Right forelimb (tissue), 1 donor: Measurements from ENCODE around the gene MTA1.

Source experiments
- DNase-seq: peaks from one replicate; pipeline ENCODE4 v3.0.0-alpha.2; 2018

Gene MTA1

DNA sequence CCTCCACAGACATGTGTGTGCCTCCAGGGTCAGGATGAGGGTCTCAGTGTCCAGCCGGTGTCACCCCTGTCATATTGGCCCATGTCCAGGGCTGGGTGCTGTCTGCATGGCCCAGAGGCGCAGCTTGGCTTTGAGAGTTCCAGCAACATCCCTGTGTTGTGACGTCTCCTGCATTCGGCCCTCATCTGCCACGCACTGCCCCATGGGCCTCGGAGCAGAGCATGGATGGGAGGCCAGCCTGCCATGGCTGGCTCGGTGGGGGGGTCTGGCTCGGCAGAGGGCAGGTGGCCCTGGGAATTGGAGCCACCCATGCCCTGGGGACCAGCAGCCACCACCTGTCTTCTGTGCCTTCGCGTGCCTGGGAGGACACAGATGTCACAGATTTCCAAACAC lies 32.1 kb upstream of the MTA1 start:
- no peak for DNase-seq

DNA sequence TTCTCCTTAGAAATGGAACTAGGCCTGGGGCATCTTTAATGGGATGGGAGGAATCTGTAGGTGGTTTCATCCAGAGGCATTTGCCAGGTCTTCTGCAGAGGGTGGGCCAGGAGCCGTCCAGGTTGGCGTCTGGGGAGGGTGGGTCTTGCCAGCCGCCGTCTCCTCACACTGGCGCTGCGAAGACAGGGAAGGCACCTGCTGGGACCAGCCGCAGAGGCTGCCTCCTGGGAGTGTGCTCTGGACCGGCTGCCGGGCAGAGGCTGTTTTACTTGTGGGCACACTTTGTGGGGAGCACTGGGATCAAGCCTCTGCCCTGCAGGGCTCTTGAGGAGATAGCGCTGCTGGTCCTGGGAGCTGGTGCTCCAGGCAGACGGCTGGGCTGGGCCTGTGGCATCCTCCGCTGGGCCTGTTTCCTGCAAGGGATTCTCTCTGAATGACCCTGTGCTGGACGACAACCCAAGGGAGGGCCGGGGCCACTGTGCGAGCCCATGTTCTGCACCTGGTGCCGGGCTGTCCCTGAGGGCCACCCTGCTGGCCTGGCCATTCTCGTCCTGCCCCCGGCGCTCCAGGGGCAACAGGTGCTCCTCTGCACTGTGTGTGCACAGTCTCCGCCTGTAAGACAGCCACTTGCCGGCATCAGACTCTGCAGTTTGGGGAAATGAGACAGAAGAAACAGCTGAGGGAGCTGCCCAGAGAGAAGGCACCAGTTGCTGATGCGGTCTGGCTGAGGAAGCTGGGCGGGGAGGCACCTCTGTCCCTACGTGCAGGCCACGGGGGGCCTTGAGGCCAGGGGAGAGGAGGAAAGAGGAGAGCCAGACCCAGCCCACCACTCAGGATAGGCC lies 31.3 kb upstream of the MTA1 start:
- DNase-seq = no peak

DNA sequence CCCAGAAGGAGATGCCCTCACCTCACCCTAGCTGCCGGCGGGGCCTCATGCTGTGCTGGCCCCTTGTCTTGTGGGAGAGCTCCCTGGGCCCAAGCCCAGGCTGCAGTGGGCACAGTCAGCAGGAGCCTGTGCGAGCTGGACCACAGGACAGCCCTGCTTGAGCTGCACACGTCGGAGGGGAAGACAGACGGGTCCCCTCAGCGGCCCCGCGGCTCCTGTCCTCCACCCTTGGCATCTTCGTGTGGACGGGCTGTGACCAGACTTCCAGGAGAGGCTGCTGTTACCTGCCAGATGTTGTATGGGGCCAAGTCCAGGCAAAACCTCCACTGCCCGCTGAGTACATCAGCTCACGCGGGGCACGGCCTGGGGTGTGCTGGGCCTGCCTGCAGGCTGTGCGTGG lies 30.7 kb upstream of the MTA1 start:
- DNase-seq = no peak

DNA sequence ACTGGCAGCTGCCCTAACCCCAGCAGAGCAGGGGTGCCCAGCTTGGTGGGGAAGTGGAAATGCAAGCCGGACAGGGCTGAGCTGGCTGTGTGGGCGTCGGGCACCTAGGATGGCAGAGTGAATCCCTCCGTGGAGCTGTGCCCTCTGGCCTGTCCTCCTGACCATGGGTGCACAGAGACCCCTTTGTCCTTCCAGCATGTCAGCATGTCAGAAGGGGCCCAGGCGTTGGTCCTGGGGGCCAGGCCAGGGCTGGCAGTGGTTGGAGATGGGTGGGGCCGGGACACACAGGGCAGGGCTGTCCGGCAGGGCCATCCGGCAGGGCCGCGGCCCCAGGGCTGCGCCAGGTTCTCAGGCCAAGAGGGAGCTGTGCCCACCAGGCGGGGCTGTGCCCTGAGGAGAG lies 30.1 kb upstream of the MTA1 start:
- no peak for DNase-seq

DNA sequence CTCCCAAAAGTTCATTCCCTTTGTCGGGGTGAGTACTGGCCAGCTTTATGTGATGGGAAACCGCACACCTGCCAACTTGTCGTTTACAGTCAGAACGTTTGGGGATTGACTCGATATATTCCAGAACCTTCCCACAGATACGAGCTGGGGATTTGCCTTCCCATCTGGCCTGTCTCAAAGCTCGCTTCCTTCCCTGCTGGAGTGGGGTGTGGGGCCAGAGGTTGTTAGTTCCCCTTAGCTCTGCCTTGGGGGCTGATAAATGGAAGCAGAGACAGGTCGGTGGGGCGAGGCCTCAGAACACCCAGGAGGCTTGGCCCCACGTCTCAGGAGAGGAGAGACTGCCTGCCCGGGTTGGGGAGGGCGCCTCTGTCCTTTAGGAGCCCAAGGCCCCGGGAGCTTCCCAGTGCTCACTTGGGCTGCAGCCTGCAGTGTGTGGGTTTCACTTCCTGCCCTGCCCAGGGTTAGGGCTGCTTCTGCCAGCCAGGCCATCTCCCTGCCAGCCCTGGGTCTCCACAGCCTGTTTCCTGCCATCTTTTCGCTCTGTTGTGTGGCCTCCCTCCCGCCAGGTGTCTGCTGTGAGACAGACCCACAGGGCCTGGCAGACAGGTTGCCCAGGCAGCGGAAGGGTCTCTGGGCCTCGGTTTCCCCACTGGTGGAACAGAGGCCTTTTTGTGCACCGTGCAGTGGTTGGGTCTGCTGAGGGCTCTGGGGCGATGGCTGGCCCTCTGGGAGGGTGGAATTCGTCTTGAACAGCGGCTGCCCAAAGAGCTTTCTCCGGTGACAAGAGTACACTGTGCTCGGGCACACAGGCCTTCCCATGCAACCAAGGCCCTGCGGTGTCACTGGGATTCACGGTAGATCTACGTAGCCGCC lies 29.4 kb upstream of the MTA1 start:
- no peak for DNase-seq

DNA sequence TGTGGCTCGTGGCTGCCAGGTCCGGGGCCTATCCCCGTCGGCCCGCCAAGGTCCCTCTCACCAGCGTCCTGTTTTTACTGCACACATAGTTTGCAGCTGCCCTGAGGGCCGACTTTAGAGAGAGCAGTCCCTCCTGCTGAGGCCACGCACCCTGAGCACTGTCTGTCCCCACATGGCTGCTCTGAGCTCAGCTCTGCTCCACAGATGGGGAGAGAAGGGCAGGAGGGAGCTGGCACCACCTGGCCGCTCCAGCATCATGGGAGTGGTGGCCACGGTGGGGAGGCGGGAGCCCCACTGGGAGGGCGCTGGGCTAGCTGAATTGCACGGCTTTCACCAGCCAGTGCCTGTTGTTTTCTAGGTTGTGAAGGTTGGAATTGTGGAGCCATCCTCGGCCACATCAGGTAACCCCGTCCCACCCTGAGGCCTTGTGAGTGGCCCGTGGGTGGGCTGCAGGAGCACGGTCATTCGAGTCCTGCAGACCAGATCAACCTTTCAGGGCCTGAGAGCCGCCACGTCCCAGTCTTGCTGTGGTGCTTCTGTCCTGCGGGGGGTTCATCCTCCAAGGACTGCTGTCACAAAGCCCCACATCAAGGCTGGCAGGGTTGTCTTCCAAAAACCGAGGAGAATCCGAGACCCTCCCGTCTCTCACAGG lies 28.7 kb upstream of the MTA1 start:
- no peak for DNase-seq

DNA sequence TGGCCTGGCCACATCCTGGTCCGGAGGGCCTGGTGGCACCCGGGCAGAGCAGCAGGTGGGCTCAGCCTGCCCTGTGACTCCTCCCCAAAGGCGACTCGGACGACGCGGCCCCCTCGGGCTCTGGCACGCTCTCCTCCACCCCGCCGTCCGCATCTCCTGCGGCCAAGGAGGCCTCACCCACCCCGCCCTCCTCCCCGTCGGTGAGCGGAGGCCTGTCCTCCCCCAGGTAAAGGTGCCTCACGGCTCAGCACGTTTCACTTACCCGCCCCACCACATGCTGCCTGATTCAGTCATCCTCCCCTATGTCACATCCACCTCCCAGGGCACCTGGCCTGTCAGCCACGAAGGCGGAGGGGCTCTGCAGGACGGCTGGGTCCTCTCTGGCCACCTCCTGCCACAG lies 28.1 kb upstream of the MTA1 start:
- DNase-seq = no peak

DNA sequence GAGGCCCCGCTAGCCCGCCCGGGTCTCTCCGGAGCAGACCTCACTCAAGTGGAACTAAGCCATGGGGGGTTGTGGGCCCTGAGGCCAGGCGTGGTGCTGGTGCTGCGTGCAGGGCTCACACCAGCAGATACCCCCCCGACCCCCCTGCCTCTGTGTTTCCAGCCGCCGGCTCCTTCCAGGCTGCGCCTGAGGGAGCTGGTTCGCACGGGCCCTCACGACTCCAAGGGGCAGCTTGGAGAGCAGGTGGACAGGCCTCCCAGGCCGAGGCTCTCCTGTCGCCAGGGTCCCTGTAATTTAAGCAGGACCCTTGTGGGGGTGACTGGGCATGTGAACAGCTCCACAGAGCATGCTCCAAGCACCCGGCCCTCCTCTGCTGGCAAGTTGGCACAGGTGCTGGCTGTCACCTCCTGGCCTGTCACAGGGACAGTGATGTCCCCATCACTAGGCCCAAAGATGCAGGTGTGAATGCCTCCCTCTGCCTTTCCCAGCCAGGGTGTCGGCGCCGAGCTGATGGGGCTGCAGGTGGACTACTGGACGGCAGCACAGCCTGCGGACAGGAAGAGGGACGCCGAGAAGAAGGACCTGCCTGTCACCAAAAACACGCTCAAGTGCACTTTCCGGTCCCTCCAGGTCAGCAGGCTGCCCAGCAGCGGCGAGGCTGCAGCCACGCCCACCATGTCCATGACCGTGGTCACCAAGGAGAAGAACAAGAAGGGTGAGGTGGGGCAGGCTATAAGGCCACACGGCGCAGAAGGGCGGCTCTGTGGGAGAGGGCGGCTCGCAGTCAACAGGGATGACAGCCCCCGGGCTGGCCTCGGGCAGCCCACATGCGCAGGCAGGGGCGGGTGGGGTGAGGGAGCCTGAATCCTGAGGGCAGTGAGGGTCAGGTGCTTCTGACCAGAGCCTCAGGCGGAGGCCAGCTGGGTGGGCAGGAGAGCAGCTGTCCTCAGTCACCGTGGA lies 27.2 kb upstream of the MTA1 start:
- no peak for DNase-seq

DNA sequence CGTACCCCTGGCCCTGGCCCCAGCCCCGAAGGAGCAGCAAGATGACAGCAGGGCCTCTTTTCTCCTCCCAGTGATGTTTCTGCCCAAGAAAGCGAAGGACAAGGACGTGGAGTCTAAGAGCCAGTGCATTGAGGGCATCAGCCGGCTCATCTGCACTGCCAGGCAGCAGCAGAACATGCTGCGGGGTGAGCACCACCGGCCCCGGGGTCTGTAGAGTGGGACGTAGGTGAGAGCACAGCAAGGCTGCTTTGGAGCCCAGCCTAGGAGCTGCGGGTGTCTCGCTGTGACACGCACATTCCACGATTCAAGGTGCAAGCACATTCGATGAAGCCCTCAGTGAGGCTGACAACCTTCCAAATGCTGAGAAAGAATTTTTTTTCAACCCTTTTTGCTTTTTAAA lies 26.5 kb upstream of the MTA1 start:
- DNase-seq = no peak

DNA sequence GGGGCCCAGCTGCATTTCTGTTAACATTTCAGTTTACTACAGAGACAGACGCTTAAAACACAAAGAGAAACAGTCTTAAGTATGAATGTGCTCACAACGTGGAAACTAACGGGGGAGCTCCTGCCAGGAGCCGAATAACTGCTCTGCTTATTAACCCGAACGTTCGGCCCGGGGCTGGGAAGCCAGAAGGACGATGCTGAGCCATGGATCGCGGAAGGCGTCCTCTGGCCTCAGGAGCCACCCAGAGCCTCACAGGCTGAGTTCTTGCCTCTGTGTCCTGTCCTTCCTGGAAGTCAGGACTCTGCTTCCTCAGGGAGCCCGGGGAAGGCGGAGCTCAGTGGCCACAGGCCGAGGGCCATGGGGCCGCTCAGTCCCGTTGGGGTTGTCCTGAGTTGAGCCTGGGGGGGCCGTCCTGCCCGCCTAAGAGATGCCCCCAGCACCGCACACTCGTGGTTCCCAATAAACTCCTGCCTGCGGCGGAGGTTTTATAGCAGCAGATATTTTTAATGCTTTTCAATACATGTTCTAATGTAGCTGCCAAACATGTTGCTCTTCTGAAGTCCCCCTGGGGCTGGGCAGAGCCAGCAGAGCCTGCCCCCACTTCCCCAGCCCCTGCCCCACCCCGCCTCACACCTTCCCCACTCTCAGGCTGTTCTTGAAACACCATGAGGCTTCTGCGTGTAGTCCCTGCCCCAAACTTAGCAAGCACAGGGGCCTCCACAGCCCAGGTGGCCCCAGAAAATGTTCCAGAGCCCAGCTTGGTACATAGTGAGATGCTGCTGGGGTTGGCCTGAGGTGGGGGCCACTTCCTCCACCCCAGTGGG lies 24.7 kb upstream of the MTA1 start:
- no peak for DNase-seq

DNA sequence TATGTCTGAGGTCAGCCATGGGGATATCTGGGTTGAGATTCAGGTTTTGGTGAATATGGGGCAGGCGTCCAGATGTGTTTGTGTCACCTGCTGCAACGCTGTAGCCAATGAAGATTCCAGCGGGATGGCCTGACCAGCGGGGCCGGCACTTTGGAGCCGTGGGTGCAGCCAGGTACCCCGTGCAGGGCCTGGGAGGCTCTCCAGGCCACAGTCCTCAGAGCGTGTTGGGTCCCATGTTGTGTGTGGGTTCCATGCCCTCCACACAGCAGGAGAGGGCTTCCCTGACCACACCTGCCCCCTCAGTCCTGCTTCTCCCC lies 24.1 kb upstream of the MTA1 start:
- DNase-seq = no peak

DNA sequence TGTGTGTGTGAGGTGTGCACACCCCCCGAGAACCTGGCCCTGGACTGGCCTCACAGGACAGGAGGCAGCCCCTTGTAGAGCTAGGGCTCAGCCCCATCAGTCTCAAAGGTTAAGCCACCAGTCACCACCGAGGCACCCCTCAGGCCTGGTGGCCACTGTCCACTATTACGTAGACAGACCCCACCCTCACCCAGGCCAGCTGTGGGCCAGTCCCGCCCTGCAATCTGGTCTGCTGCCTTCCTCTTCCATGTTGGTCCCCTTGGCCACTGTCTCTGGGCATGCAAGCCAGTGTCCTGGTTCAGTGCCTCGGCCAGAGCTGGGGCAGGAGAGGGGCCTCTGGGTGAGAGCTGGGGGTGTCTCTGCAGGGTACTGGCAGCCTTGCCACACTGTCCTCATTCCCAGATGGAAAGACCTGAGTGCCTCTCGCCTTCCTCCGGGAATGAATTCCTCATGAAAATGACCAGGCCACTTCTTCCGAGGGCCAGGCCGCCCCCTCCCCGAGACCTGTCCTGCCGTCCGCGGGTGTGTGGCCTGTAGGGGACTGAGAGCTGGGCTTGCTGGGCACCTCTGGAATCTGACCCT lies 22.2 kb upstream of the MTA1 start:
- no peak for DNase-seq

DNA sequence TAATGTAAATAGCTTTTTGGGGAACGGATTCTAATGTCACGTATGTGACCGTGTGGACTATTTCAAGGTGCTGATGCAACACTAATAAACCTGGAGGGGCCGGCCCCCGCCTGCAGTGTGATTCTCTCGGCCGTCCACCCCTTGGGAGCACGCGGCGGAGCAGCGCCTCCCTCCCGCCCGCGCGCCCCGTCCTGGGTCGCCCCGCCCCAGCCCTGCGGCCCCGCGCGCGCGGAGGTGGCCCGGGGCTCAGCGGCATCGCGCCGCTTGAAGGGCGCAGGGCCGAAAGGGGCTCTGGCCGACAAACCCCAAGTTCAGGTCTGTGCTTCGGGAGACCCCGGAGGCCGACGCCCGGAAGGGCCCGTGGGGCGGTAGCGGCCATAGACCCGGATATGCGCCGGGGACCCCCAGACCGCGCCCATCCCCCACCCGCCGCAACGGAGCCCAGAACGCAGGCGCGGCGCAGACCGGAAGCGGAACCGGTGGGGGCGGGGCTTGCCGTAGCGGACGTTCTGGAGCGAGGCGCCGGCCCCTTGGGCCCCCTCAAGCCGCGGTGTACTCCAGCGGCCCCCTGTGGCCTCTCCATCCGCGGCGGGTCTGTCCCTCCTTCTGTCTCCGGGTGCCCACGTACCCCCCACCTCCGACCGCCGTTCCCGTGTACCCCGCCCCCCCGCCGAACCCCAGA lies 21.4 kb upstream of the MTA1 start, which contains the start of gene TEX22:
Gene TEX22 (plus strand): TSS at position 495 of the 682 bp plus-strand sequence. CDS start 803 bp downstream, outside the sequence.
- peak; percentile 97 for DNase-seq

DNA sequence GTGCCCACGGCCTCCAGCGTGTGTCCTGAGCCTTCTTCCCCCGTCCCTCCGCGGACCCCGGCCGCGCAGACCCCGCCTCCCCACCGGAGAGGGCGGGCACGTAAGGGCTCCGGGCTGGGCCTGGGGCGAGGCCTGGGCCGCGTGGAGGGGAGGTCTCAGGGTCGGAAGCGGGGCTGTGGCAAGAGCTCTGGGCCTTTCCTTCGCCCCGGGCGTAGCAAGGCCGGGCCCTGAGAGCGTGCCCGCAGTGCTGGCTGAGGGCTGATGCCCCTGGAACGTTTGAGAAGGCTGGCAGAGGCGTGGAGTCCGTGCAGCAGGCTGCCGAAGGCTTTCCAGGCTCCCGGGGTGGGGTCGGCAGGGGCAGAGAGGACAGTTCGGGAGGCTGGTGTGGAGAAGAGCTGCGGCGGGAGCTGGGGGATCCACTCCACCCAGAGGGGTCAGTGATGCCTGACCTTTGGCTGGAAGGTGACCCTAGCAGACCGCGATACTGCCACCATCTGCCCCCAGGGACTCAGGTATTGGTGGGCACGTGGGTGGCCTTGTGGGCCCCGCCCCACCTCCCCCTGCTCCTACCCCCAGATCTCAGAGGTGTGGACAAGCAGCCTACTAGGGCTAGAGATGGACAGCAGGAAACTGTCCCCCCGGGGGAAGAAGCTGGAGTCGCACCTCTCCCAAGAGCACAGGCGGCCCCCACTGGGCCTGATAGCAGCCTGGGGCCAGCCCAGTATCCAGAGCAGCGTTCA lies 20.7 kb upstream of the MTA1 start:
- no peak for DNase-seq

DNA sequence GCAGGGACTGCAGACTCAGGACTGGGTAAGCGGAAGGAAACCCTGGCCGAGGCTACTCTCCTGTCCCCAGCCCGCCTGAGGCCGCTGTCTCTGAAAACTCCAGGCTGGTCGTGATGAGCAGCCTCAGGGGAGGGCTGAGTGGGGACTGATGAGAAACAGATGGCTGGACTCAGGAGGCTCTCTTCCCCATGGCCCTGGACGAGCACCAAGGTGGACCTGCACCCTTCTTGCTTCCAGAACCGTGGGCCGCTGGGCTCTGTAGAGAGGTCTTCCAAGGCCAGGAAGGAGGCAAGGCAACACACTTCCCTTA lies 20.2 kb upstream of the MTA1 start:
- DNase-seq = no peak

DNA sequence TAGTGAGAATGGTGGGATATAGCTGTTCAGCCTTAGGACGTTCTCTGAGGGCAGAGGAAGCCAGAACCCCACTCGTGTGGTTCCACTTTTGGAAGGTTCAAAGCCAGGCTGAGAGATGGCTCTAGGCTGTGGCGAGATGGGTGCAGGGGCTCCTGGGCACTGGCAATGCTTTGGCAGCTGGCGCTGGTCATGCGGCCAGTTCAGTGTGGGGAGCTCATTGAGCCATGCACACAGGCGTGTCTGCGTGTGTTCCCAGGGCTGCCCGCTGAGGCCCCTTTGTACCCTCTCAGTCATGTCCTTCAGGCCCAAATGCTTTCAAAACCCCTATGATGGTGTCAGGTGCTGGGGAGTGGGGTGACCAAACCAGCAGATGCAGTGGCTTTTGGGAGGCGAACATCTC lies 19.6 kb upstream of the MTA1 start:
- no peak for DNase-seq

DNA sequence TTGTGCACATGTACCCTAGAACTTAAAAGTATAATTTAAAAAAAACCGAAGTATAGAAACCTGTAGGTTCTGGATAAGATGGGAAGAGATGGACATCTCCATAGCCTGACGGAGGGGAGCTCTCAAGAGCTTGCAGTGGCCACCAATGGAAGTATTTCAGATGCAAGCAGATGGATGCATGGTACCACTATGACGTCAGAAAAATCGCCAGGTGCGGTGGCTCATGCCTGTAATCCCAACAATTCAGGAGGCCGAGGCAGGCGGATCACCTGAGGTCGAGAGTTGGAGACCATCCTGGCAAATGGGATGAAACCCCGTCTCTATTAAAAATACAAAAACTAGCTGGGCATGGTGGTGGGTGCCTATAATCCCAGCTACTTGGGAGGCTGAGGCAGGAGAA lies 17.9 kb upstream of the MTA1 start:
- no peak for DNase-seq

DNA sequence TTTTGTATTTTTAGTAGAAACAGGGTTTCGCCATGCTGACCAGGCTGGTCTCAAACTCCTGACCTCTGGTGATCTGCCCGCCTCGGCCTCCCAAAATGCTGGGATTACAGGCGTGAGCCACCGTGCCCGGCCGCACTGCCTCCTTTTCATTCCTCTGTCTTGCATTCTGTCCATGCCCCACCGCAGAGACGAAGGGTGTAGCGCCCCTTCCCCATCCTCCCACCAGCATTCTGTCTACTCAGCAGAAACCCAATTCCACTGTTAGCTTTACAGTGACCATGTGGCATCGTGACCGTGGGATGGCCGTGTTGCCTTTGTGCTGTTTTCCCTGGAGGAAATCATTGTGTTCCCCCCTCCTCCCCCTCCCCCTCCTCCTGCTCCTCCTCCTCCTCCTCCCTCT lies 11.0 kb upstream of the MTA1 start:
- no peak for DNase-seq

DNA sequence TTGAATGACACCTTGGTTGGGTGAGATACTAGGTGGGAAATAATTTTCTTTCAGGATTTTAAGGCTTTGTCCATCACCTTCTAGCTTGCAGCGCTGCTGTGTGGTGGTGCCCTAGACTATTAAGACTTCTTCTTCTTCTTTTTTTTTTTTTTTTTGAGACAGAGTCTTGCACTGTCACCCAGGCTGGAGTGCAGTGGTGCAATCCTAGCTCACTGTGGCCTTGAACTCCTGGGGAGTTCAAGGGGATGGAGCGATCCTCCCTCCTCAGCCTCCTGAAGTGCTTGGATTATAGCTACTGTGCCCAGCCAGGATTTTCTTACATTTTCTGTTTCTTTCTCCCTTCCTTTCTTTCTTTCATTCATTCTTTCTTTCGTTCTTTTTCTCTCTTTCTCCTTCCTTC lies 10.3 kb upstream of the MTA1 start:
- DNase-seq = no peak

DNA sequence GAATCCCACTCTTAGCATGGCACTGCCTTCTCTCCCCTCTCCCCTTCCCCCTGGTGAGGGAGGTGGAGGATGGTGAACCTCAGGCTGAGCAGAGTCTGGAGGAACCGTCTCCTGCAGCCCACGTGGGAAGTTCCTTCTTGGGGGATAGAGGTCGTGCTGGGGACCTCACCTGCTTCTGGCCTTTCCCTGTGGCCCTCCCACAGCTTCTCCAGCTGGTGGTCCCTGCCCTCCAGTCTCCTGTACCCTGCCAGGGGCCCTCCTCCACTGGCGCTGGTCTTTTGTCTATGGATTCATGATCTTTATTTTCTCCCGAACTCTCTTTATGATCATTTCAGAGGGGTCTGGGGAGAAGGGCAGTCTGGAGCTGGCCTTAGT lies 9.0 kb upstream of the MTA1 start:
- peak; percentile 39 for DNase-seq
